ENCODE results near the gene CCDC54.

CCDC54 gene

DNA sequence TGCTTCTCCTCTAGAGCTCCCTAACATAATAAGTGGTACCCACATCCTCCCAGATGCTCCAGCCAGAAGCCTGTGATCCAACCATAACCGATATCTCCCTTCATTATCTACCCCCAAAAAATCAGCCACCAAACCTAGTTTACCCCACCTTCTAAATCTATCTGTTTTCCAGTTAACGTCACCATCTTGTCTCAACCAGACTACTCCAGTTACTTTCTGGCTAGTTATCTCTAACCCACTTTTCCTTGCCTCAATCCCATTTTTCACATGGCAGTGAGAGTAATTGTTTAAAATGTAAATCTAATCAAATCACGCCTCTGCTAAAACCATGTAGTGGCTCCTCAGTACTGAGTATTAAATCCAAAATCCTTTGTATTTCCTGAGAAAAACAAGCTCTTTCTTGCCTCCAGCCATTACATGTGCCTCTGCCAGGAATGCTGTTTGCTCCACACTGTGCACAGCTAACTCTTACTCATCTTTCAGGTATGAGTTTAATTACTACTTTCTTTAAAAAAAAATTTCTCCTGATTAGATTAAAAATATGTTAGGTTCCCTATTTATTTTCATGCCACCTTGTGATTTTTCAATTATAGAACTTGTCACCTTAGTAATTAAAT, 15.4 kb downstream of the CCDC54 start:
- DNase-seq (ENCODE audit: low read depth in 2 of 2), result no peak

DNA sequence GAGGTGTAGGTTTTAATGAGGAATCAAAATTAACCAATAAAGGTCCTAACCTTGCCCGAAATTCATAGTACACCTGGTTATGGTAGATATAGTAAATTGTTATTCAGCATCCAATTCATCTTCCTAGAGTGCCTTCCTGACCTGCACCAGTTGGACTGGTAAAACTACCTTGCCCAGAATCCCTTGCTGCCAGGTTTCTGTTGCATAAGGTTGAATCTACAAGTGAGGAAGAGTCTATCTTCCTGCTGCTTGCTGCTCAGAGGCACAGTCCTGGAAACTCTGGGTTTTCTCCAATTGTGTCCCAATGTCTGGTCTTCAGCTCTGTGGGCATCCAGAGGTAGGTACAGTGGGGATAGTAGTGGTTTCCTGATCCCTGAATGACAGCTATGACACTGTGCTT, 17.3 kb downstream of the CCDC54 start:
- no peak for DNase-seq (ENCODE audit: low read depth in 2 of 2)

DNA sequence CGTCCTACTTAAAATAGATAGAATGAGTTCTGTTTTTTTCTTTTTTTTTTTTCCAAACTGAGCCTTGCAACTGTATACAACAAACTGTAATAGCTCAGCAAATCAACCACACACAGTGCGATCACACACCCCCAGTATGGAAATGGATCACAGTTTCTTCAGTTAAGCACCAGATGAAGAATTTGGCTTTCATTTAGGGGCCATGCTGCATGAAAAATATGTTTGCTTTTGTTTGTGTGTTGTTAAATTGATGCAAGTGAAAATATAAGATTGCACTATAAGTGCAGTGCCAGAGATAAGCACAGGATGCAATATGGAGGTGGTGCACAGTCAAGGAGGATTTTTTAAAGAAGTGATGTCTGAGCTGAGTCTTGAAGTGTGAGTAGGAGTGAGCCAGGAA, 17.8 kb downstream of the CCDC54 start:
- DNase-seq (ENCODE audit: low read depth in 2 of 2), result no peak

DNA sequence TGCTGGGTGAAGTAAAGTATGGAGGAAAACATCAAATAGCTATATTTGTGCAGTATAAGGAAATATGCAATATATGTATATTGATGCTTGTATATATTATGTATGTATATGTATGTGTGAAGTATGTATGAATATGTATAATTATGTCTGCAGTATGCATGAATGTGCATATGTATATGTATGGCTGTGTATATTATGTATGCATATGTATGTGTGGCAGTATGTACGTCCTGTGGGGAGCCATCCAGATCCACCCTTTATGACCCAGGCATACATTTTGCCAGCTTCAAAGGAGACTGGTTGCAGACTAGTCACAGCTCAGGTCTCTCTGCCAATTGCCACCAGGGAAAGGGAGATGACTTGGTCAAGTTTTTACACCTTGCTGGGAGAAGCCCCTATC, 24.1 kb downstream of the CCDC54 start:
- DNase-seq (ENCODE audit: low read depth in 2 of 2), result no peak

DNA sequence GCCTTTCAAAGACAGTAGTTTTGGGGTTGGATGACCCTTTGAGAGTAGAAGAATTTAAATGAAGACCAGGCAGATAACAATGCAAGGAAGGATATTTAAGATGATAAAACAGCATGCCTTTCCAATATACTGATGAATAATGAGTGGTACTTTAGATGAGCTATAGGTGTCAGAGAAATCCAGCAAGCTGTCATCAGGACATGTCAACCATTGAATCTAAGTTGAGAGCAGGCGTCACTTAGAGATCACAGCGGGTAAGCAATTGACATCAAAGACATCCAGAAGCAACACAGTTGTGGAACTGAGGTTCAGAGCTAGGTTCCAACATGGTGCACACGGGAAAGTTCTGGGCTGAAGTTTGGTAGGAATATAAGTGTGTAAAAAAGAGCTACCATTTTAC, 25.0 kb downstream of the CCDC54 start:
- DNase-seq (ENCODE audit: low read depth in 2 of 2), result no peak

DNA sequence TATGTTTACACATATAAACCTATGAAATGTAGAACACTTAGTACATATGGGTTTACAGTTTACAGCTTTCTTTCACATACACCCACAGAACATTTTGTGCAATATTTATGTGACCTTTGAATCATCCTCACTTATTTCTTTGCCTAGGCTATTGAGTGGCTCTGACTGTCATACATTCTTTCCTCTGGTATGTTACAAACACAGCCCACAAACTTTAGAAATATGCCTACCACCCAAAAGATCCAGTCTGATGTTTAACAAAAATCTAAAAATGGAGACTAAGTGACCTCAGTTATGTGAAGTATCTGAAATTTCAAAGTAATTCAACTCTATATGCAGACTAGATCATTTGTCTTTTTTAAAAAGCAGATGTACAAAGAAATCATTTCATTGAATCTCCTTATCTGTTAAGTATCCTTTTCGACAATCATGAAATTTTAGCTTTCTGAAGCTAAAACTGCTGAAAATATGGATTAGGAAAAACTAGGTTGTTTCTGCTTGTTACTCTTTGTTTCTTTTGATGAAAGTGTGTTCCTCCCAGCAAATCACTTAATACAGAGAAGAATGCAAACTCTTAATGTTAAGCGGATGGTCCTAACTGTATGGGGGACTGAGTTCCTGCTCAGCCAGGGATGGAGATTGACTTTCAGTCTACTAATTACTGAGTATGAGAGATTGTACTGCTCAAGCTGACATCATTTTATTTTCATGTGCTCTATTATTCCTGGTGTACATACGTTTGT, 27.7 kb downstream of the CCDC54 start:
- DNase-seq (ENCODE audit: low read depth in 2 of 2), result no peak

DNA sequence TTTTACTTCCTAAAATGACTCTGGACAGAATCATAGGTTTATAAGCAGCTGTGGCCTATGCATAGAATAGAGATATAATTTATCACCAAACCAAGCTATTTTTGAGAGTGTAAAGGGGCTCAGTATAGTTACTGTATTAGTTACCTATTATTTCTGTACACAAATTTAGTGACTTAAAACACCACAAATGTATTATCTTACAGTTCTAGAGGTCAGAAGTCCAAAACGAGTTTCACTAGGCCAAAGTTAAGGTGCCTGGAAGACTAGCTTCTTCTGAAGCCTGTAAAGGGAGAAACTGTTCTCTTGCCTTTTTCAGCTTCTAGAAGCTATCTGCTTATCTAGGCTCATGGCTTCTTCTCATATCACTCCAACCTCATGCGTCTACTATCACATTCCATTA, 30.1 kb downstream of the CCDC54 start:
- DNase-seq (ENCODE audit: low read depth in 2 of 2), result no peak

DNA sequence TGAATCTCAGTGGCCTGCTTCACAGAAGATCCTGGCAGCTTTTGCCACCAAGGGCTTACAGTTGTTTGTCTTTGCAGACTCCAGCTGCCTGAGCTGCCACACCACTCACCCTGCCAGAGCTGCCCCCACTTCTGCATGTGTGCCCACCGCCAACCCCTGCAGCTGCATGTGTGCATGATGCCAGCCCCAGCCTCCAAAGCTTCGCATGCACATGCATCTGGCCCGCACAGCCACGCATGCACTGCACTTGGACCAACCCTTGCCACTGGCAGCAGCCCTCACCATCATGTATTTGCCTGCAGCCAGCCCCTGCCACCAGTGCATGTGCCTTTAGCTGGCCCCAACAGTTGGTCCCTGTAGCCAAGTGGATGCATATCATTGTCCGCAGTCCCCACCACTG, 31.3 kb downstream of the CCDC54 start:
- DNase-seq (ENCODE audit: low read depth in 2 of 2), result no peak

DNA sequence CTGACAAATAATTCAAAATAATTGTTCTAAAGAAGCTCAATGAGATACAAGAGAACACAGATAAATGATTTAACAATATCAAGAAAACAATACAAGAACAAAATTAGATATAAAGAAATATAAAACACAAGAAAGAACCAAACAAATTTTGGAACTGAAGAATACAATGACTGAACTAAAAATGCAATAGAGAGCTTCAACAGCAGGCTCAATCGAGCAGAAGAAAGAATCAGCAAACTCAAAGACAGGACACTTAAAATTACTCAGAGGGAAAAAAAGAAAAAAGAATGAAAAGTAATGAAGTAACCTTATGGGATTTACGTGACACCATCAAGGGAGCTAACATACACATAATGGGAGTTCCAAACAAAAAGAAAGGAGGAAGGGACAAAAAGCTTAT, 32.1 kb downstream of the CCDC54 start:
- no peak for DNase-seq (ENCODE audit: low read depth in 2 of 2)

DNA sequence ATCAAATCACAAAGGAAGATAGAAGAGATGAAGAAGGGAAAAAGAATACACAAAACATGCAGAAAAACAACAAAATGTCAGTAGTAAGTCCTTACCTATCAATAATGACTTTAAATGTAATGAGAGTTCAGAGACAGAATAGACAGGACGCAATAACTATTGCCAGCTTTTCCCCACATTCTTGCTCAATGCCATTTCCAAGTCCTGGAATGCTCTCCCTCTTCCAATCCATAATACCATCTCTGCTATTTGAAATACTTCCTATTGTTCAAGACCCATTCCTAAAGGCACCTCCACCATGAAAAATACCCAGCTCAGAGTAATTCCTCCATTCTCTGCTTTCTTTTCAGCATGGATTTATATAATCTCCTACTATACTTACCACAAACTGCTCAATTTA, 33.4 kb downstream of the CCDC54 start:
- no peak for DNase-seq (ENCODE audit: low read depth in 2 of 2)

DNA sequence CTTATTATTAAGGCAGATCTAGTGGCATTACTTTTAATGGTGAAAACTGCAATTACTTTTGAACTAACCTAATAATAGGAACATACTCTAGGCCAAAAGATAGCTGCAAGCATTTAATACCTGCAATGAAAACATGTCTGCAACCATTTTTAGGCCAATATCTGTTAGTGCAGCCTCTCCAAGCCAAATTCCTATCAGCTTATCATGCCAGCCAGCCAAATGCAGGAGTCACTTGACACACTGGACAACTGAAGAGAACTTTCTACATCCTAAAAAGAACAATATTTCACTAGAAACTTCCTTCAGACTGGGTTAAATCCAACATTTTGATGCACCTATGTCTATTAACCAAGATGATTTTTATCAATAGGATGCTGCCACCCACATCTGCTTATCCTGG, 33.8 kb downstream of the CCDC54 start:
- no peak for DNase-seq (ENCODE audit: low read depth in 2 of 2)

DNA sequence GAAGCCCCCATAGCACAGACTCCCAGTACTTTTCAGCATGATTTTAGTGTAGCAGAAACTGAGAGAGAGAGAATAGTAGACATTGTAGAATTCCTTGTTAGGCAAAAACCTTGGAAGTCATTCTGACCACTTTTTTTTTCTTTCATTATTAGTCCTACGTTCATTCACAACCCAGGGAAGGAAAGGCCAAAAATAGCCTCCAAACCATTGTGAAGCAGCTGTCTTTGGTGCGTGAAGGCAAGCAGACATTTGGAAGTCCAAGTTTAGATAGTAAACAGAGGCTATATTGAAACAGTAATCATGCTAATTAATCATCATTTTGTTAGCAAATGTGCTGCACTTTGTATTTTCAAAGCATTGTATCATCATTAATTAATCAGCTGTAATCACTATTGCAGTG, 34.5 kb downstream of the CCDC54 start:
- DNase-seq (ENCODE audit: low read depth in 2 of 2), result no peak

DNA sequence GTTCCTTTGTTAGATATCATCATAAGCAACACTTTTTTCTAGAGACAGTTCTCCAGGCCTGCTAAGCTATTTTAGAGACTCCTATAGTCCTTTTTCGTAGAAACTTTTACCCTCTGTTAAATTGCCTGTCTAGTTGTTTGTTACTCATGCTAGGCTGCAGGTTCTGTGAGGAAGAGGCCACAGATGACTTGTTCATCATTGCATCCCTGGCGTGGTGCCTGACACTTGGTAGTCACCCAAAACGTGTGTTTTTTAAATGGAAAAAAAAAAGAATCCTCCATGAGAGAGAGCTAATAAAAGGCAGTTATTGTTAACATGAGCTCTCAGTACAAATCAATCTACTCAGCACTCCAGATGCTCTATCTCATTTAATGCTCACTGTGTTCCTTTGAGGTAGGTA, 35.1 kb downstream of the CCDC54 start:
- no peak for DNase-seq (ENCODE audit: low read depth in 2 of 2)

DNA sequence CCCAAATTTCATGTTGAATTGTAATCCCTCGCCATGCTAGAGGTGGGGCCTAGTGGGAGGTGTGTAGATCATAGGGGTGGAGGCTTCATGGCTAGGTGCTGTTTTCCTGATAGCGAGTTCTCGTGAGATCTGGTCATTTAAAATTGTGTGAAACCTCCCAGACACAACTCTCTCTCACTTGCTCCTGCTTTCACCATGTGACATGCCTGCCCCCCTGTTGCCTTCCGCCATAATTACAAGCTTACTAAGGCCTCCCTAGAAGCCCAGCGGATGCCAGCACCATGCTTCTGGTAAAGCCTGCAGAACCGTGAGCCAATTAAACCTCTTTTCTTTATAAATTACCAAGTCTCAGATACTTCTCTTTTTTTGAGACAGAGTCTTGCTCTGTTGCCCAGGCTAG, 36.0 kb downstream of the CCDC54 start:
- DNase-seq (ENCODE audit: low read depth in 2 of 2), result no peak

DNA sequence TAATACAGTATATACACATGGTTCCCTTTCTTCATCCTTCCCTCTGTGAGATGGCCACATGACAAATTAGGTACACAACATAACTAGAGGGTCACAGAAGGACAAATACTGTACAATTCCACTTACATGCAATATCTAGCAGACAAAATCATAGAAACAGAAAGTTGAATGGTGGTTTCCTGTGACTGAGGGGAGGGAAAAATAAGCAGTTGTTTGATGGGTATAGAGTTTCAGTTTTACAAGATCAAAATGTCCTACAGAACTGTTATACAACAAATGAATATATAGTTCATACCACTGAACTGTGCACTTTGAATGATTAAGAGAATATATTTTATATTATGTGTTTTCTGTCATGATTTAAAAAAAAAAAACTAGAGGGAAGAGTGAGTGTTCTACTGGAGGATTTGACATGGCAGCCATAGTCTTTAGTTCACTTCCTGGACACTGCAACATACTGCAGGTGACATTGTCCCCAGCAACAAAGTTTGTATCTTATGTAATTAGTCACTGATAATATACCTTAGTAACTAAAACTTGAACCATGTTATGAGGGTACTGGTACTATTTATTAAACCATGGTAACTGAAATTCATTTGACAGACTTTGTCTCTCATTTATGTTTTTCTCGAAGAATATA, 37.2 kb downstream of the CCDC54 start:
- no peak for DNase-seq (ENCODE audit: low read depth in 2 of 2)

DNA sequence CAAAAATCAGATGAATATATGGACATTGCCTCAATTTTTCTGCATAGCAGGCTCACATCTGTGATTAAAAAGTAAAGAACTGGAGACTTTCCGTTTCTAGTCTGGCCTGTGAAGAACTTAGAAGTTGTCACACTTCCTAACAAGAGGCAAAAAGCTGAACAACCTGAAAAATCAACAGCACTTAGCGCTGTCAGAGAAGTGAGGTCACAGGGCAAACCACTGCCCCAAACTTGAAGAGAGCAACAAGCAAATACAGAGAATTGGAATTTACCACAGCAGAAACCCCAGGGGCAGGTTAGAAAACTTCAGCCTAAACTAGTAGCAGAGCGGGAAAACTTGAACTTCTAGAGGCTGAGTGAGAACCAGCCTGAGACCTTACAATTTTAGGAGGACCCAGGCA, 38.9 kb downstream of the CCDC54 start:
- DNase-seq (ENCODE audit: low read depth in 2 of 2), result no peak

DNA sequence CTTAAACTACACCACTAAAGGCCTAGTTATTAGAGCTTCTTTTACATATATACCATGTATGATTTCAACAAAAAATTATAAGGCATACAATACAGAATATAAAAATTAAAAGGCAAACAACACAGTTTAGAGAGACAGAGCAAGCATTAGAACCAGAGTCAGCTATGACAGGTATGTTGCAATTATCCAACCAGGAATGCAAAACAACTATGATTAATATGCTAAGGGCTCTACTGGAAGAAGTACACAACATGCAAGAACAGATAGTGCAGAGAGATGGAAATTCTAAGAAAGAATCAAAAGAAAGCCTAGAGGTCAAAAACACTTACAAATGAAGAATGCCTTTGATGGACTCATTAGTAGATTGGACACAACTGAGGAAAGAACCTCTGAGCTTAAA, 39.6 kb downstream of the CCDC54 start:
- DNase-seq (ENCODE audit: low read depth in 2 of 2), result no peak

DNA sequence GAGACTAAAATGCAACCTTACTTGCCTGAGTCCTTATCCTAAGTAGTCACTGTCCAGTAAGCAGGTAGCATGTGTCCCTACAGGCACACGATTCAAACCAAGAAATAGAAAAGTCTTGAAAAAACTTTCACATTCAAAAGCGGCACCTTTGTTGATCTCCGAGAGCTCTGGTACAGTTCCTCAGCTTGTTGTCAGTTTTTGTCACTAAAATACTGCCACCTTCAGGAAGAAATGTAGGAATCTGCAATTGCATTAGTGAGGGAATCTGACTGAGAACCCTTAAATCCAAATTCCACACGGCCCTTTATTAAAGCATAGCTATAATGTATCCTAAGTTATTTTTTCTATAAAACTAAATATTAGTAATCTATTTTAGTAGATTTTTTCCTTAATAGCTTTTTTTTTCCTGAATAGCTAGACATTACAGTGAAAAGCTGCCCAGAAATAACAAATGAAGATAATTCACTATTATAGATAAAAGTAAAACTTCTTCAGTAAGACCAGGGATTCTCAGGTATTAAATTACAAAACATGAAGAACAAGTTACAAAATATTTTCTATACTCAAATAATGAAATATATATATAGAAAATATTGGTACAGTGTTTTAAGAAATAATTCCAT, 44.0 kb downstream of the CCDC54 start:
- DNase-seq (ENCODE audit: low read depth in 2 of 2), result no peak

DNA sequence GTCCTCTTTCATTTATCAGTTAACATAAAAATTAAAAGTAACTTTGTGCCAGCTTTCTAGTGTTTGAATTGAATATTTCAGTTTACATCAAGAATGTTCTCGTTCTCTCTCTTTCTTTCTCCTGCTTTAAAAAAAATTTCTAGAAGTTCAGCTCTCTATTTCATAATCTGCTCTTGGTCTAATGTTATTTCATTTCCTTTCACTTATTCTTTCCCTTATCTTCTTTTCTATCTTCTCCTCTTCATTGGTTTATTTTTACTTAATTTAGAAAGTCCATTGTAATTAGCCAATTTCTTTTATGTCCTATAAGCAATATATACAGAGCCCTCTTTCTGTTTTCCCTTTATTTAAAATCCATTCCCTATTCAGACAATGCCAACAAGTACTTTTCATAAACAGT, 44.6 kb downstream of the CCDC54 start:
- DNase-seq (ENCODE audit: low read depth in 2 of 2), result no peak

DNA sequence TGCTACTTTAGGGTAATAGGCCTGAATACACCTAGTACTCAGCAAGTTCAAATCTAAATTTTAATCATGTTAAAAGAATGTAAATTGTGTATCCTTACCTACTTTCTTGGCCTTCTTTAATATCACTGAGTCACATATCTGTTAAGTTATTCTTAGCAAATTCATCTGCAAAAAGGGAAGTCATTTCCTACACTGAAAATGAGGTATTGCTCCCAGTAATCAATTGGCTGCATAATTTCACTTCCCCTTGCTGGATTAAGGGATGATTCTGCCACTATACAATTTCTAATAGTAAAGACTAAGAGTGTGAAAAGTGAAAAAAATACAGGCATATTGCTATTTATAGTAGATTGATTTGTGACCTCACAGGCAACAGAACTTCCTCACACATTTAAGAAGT, 47.8 kb downstream of the CCDC54 start:
- no peak for DNase-seq (ENCODE audit: low read depth in 2 of 2)

DNA sequence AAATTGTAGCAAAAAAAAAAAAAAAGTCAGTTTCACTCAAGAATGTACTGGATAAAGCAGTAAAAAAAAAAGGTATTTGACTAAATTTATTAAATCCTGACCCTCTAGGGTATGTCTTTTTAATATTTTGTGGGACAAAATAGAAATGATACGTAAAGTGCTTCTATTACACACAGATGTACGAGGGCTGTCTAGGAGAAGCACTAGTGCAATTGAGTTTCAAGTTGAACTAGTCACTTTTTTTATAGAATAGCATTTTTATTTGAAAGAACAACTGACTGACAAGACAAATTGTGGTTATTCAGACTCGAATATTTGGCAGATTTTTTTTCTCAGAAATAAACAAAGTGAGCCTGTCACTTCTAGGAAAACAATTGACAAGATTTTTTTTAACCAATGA, 49.0 kb downstream of the CCDC54 start:
- DNase-seq (ENCODE audit: low read depth in 2 of 2), result no peak

Data from activated CD4-positive, alpha-beta T cell treated with anti-CD3 and anti-CD28 coated beads for 24 hours (primary cell).